Measurements from ENCODE around the gene FANCM.

- no peak for TF ChIP-seq GATA3 (IDR thresholded peaks at IDR 0.05; ENCODE audit: low read depth, low read length)
- no peak for TF ChIP-seq GATA2 (IDR thresholded peaks at IDR 0.05; ENCODE audit: low read depth, low read length)
Observed at GRCh38 chr14:45156067-45156466, 20.3 kb downstream of the FANCM start.
